ENCODE measurements around the gene CCBE1.

Gene CCBE1

DNA sequence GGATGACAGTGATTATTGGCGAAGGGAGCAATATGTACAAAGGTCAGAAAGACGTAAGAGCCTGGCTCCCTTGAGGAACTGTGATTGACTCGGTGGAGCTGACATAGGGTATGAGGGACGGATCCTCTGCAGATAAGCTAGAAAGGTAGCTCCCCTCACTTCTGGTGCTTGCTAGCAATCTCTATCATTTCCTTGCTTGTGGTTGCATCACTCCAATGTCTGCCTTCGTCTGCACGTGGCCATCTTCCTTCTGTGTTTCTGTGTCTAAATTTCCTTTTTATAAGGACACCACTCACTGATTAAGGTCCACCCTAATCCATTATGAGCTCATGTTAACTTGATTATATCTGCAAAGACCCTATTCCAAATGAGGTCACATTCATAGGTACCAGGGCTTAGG is 315.3 kb downstream of the CCBE1 start:
- DNase-seq, result no peak
